Lower leg skin (tissue), 4 donors: ENCODE data around the gene TNIK. TPM values are rescaled to one million over a fixed set of nuclear protein-coding genes. Genes with fewer than 3 reads are reported as not detected.

Experiments used
- DNase-seq, 2 donors: peaks; one replicate each; pipeline ENCODE4 v3.0.0-alpha.2; 2019; ENCODE audit warnings: low spot score in 2 of 2
- H3K4me3 ChIP-seq: fragments of 200-600 bp; sonication (generic); 2 replicates; pipeline ENCODE4 v1.5.1; 2017; ENCODE audit warnings: mild to moderate bottlenecking, low read depth; ENCODE audit not compliant: poor library complexity, severe bottlenecking
- CTCF ChIP-seq, 3 donors: fragments of 450-650 bp; IDR thresholded peaks; one replicate each; pipeline ENCODE4 v1.5.1; 2016; ENCODE audit warnings: antibody characterized with exemption in 3 of 3, mild to moderate bottlenecking in 3 of 3, moderate library complexity in 2 of 3
- POLR2A ChIP-seq, 2 donors: fragments of 450-650 bp; IDR thresholded peaks; one replicate each; pipeline ENCODE4 v1.6.1; 2016 to 2017; ENCODE audit warnings: antibody characterized with exemption in 2 of 2, mild to moderate bottlenecking in 1 of 2, moderate library complexity in 1 of 2
- WGBS, 2 donors: methylation state at CpG; one replicate each; pipeline ENCODE4 v1.1.5; 2018; 5-methylcytosine and 5-hydroxymethylcytosine counted together
- intact Hi-C: fragments of 100-400 bp; cut with DNase I; formaldehyde crosslinking; loops from one replicate; pipeline ENCODE4 v1.15.0; 2023; ENCODE audit warnings: low total_unique reads
- microRNA counts, 2 donors: library from miRNA; unstranded; fragments of <30 nt; microRNA quantifications; one replicate each; lab custom pipeline; 2016
- microRNA-seq, 2 donors: library from miRNA; unstranded; fragments of <30 nt; microRNA quantifications; one replicate each; pipeline ENCODE4, GENCODE V29; 2016; ENCODE audit warnings: borderline replicate concordance in 2 of 2, borderline number of aligned reads in 1 of 2
- total RNA-seq, 4 donors: library from RNA; depleted of rRNA; stranded (reverse); fragments of >200 nt; gene quantifications; one replicate each; pipeline ENCODE4 v1.1.0, GENCODE V29; 2016

The TNIK gene
- total RNA-seq, 4 donors from 2014 or later: 0.72 to 4.7 (median 2.4) TPM

- intact Hi-C loops: no loop called here
- no peak for DNase-seq
- no peak overlapping the region for H3K4me3 ChIP-seq
- 84 to 91% methylated on average over 5 of the region's 5 CpGs for WGBS, 2 donors
- TF ChIP-seq CTCF (IDR thresholded peaks at IDR 0.05) (no peak), POLR2A (IDR thresholded peaks at IDR 0.05) (no peak)
These were observed 446.1 kb downstream of the TNIK start for GRCh38 chr3:171013822-171014748.

- no peak overlapping the region for H3K4me3 ChIP-seq
- intact Hi-C loops: no loop called here
- no peak for TF ChIP-seq POLR2A (IDR thresholded peaks at IDR 0.05)
- no peak for TF ChIP-seq CTCF (IDR thresholded peaks at IDR 0.05)
- DNase-seq: no peak
- 77 to 84% methylated on average over 4 of the region's 4 CpGs for WGBS, 2 donors
These were observed 448.3 kb downstream of the TNIK start for GRCh38 chr3:171011873-171012336.

MicroRNAs encoded within 50 kb of the gene (microRNA counts, 767-probe panel; counts per million panel counts)
- 0 to 358 counts per million in 2 donors for microRNA hsa-miR-569 (lab: Ali Mortazavi, UCI)

Small RNA genes within 50 kb of the gene (microRNA-seq; reads per million reads assigned to microRNA genes)
- gene MIR569: 0 reads per million in 2 donors
